GM18498 (cell line): ENCODE measurements around the gene UBE2E2.

Source experiments
- ATAC-seq: cut with Tn5 transposase; IDR thresholded peaks from one replicate; pipeline ENCODE4 v1.9.1; 2021; ENCODE audit warnings: mild to moderate bottlenecking, moderate library complexity; ENCODE audit not compliant: unreplicated experiment

The UBE2E2 gene

DNA sequence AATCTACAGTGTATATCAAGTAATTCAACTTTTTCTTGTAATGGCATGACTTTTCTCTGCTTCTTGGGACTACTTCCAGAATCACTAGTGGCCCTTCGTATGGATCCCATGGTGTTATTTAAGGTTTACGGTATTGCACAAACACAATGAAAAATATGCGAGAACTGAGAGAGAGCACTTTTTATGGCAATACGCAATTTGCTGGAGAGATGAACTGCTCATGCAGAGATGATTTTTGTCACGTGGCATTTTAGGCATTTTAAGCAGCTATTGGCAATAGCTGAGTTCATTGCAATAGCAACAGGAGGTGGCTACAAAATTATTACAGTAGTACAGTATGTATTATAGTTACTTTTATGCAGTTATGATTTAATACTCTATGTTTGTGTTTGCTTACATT, 294.0 kb downstream of the UBE2E2 start:
- no peak for ATAC-seq

DNA sequence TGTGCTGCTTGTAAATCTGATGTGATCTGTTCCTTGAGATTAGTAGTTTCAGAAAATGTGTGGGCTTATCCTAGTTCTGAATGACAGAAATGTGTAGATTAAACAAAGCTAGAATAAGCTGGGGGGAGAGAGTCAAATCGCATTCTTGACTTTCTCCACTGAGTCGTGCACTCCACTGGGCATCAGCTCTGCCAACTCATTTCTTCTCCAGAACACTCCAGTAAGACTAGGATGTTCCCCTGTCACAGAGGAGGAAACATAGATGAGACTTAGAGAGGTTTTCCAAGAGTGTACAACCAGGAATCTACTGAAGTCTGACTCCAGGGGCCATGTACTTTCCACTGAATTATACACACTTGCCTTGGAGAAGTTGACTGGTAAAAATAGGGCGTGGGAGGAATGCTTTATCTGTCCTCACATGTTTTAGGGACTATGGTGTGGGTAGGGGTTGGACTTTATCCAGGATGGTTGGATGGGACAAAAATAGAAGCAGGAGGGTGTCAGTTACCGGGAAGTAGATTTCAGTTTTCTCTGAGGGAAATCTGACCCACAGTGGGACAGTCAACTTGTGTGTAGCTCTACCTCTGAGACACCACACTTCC, 298.2 kb downstream of the UBE2E2 start:
- no peak for ATAC-seq

DNA sequence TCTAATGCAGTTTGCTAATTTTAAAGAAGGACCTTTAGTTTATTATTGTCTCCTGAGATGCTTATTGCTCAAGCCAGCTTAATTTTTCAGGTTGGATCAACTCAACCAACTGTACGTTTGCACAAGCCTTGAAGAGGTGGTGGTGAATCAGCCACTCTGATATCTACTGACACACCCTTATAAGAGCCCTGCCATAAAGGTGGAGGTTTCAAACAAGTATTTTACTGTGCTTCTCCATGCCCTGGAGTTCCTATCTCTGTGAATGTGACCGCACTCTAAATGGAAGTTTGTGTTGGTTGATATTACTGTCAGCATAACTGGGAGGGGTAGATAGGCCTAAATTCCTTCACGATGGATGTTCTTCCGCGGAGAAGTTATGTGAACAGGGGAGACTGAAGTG, 305.3 kb downstream of the UBE2E2 start:
- no peak for ATAC-seq

DNA sequence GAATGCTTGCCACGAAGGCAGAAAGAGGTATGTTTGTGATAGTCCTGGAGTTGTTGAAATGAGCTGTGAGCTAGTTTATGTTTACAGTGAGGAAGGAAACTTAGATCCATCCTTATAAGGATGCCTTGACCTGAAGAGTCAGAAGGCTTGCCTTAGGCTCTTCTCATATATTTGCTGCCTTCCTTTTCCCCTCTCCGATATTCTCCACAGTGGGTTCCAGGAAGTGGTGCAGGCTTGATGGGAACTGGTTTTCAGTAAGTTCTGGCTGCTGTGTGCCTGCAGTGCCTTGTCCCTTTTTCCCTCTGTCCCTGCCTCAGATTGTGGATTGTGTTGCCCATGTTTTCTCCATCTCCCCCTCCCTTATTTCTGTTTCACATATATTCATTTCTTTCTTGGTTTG, 315.3 kb downstream of the UBE2E2 start:
- no peak for ATAC-seq

DNA sequence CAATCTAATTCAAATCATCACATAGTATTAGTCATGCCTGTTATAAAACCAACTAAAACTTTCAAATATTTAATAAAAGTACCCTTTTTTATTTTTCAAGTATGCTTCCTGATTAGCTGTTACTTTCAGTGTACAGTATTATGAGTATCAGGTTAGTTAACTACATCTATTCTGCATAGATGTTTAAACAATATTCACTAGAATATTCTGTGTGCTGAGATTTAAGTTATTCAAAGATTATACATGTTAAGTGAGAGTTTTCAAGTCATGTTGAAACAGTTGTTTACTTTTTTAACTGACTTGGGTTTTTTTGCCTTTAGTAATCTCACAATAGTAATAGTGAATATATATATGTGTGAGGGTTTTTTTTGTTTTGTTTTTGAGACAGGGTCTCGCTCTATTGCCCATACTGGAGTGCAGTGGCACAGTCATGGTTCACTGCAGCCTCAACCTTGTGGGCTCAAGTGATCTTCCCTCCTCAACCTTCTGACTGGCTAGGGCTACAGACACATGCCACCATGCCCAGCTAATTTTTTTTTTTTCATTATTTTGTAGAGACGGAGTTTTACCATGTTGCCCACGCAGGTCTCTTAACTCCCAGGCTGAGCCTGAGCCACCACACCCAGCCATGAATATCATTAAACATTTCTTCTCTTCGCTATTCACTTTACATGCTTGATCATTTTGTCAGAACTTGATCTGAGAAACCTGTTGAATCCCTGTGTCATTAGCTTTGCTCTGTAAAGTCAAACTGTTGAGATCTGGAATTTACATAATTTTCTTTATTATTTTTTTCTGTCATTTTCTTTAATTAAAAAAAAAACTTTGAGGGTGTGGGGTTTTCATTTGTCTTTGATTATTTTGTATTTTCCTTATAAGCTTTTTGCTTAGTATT, 316.4 kb downstream of the UBE2E2 start:
- peak; percentile 80 for ATAC-seq

DNA sequence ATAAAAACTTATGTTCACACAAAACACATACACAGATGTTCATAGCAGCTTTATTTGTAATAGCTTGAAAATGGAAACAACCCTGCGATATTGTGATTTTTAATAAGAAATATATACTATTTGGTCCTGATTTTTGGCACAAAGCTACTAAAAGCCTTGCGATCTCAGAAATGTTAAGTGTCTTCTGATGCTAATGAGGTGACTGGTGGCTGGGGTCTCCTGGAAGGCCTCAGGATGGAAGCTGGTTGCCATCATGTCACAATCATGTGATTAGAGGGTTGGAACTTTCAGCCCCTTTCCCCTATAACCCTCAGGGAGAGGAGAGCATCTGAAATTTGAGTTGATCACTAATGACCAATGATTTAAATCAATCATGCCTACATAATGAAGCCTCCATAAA, 324.2 kb downstream of the UBE2E2 start:
- no peak for ATAC-seq

DNA sequence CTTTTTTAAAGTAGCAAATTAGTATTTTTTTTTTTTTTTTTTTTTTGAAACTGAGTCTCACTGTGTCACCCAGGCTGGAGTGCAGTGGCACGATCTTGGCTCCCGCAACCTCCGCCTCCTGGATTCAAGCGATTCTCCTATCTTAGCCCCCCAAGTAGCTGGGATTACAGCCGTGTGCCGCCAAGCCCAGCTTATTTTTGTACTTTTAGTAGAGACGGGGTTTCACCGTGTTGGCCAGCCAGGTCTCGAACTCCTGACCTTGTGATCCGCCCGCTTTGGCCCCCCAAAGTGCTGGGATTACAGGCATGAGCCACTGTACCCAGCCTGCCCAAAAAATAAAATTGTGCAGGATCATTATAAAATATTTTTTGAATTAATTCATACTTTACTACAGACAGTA, 330.5 kb downstream of the UBE2E2 start:
- no peak for ATAC-seq

DNA sequence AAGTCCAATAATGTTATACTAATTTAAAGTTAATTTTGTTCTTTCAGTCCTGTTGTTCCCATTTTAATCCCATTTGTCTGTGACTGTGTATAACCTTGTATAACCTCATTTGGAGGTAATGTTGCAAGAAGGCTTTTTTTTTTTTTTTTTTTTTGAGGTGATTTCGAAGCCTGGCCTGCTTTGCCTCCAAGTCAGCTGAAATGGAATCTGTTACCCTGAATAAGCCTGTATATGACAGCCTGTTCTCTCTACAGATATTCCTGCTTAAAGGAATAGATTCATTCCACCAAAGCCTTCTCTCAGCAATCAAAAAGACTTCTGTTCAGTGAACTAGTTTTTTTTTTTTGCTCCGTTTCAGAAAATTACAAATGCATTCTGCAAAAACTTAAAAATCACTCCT, 330.9 kb downstream of the UBE2E2 start:
- no peak for ATAC-seq

DNA sequence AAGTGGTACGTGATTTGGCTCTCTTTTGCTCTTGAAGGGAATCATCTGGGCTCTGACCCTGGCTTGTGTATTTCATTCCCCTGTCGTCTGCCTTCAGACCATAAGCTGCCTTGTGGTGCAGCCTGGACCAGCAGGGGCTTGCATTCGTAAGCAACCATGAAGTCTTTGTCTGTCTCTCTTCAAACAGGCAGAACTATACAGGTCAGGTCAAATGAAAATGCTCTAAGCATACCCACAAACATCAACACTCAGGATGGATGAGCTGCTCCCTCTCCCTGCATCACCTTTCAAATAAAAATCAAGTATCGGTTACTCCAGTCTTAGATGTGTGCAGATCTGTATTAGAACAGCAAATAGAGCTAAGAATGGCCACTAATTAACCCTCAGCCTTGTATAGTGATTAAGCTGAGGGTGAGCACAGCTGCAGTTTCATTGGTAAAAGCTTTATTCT, 334.0 kb downstream of the UBE2E2 start:
- no peak for ATAC-seq

DNA sequence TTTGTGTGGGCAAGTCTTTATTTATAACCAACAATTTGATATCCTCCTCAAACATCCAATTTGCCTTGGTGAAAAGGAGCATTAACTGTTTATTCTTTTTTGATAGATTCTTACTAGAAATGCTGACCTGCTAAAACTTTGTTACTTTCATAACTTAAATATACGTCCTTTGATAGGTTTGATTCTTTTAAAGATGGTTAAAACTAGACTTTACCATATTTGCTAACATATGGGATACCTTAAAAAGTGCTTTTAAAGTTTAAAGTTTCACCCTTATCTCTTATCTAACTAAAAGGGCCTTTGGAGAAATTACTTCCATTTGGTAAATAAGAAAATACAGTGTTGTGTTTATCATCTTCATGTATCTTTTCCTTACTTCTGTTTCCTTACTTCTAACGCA, 336.1 kb downstream of the UBE2E2 start:
- no peak for ATAC-seq

DNA sequence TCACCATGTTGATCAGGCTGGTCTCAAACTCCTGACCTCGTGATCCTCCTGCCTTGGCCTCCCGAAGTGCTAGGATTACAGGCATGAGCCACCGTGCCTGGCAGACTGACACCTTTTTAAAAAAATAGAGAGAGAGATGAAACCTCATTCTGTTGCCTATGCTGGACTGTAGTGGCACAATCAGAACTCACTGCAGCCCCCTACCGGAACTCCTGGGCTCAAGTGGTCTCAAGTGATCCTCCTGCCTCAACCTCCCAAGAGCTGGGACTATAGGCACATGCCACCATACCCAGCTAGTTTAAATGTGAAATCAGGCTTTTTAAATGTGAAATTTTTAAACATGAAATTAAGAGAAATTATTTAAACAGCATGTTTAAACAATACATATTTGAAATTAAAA, 337.5 kb downstream of the UBE2E2 start:
- ATAC-seq, result no peak

DNA sequence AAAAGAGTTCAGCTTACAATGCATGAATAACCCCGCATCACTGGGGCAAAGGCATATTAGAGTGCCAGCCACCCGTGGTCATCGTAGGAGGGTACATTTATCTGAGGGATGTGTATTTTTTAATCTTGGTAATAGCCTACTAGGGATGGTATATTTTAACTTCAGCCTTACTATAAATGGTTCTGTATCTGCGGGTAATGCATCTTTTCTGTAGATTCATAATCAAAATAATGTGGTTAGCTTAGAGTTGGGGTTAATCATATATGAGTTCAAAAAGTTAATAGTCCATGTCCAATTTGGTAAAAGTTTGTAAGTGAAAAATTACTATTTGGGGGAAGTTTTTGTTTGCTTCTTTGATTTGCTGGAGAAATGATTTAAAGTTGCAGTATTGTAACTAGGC, 339.0 kb downstream of the UBE2E2 start:
- no peak for ATAC-seq

DNA sequence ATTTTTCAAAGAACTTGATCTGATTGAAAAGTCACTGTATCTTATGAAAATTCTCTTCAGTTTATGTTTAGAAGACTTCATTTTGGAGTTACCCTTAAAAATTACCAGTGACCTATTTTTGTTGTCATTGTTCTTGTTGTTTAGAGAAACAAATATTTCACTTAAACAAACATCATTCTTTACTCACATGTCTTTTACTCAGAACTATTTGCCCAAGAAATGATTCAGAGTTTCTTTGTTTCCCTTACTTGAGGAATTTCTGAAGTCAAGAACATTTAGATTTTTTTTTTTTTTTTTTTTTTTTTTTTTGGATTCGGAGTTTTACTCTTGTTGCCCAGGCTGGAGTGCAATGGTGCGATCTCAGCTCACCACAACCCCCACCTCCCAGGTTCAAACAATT, 343.1 kb downstream of the UBE2E2 start:
- no peak for ATAC-seq

DNA sequence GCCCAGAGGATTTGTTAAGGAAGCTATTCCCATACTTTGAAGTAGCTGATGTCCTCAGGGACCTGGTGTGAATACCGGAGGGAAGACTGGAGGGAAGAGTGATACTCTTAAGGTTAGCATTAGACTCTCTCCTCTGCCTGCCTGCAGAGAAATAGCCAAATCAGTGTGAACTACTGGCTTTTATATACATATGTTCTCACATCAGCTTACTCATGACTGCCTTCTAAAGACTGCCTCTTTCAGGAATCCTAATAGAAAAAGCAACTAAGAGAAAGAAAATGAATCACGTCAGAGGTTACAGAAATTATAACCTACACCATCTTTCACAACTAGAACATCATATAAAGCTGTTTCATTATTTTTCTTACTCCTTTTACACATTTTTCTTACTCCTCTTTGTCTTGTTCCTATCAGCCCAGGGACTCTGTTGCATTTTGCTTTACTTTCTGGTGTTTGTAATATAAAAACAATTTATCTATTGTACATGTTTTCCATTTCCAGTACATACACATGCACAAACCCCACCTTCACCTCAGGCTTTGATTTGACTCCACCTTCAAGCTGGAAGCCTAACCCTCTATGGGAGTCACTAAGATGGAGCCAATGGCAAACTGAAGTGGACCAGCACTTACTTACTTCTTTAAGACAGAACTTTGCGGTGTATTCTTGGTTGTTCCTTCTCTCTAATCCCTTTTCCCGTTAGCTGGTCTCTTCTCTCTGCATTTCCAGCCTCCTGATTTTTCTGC, 345.0 kb downstream of the UBE2E2 start:
- no peak for ATAC-seq

DNA sequence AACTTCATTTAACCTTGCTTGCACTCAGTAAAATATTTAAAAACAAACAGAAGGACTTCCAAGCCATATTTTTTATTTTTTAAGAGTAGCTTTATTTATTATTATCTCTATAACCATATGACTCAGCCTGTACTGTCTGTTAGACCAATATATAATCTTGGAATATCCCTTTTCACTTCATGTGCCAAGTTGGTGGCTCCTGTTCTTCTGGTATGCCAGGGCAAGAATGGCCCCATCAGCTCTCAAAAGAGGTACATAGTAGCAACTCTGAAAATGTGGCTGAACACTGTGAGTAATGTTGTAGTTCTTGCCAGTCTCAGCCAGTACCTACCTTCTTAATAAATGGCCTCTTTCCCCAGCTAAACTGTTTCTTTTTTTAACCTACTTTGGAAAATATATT, 345.6 kb downstream of the UBE2E2 start:
- no peak for ATAC-seq

DNA sequence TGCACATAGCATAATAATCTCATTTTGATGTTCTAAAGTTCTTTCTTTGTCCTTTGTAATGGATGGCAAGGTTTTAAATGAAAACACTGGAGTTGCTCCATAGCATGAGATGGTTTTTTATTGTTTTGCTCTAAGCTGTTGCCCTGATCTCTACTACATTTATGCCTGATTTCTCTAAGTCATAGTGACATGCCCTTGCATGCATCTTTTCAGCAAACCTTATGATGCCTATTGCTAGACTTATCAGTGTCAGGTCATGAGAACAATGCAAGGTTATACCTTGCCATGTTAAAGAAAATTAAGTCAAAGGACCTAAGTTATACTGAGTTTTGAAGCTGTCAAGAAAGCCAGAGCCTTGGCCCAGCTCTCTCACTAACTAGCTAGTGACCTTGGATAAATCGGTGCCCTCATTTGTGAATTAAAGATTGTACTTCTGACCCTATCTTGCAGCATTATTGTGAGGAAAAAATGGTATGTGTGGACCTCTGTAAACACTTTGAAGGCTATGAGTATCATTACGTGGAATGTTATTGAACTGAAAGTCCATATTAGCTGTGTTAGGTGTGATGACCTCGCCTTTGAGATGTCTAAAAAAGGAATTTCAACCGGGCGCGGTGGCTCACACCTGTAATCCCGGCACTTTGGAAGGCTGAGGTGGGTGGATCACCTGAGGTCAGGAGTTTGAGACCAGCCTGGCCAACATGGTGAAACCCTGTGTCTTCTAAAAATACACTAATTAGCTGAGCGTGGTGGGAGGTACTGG, 346.2 kb downstream of the UBE2E2 start:
- ATAC-seq, result no peak

DNA sequence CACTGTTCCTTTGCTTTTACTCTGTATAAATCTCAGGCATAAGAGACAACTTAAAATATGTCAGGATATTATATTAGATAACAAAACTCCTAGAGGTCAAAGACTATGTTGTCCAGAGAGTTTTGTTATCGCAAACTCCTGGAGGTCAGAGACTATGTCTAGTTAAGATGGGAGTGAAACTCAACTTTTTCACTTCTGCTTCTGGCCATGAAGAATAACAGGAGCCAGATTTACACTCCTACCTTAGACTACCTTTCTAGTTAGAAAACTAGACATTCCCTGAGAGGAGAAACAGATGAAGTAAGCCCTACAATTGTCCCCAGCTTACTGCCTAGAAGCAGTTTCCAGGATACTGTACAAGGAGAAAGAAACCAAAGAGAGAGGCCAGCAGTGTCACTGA, 347.3 kb downstream of the UBE2E2 start:
- ATAC-seq, result peak; percentile 82

DNA sequence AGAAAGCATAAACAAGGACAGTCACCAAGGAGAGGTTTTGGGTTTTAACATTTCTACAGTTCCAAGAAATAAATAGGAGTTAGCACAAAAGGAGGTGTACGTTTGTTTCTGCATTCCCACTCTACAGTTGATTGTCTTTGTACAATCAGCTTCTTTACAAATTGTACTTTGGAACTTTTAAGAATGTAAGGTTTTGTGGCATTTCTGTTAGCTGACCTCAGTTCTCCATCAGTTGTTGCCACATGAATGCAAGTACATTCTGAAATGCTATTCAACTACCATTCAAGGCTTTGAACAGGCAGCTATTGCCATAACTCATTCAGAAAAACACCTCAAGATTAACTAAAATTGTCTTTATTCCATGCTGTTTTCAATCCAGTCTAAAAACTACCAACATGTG, 349.4 kb downstream of the UBE2E2 start:
- no peak for ATAC-seq

DNA sequence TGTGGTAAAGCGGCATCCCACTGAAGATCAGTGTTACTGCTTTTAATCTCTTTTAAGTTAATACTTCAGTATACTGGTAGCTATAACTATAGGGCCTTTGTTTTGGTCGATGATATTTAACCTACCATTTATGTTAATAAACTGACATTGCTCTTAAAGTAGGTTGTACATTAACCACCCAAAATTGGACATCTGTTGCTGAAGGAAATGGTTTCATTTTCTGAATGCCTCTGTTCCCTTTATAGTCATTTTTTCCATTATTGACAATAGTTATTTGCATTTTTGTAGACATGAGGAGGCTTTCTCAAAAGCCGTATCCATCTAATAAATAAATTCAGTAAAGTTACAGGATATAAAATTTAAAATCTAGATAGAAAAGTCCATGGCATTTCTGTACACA, 350.2 kb downstream of the UBE2E2 start:
- ATAC-seq, result peak; percentile 44

DNA sequence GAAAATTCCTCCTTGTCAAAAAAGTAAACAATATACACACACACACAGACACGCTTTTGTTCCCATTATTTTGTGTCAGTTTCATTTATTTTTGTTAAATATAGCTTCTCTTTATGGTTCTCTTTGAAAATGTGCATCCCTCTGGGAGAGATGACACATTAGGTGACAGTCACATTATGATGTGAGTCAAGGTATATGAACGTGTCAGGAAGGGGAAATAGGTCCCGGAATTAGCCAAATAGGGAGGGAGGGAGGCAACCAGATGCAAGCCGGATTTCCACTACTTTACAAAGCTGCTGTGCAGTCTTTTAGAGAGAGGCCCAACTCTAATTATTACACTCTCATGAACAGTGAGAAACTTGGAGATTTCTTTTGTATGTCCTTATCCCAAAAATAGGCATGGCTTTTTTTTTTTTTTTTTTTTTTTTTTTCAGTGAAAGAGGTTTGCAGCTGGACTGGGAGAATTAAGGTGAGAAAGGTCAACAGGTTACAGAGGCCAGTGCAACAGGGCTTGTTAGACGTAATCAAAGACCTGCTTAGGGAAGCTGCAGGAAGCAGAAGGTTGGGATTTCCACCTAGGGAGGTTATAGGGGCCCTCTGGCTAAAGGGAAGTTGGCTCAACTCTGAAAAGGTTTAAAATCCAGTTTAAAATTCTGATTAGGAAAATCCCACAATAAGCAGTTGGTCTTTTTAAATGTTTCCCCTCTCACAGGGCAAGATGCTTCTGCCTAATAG, 362.1 kb downstream of the UBE2E2 start:
- no peak for ATAC-seq
